GM19438 (cell line): Measurements from ENCODE around the gene FTH1.
"Not testable (repeated sequence)": the region's sequence is repeated elsewhere in the genome, so short reads cannot be mapped to it uniquely, and the experiment has no call there.

Experiments
- ATAC-seq: cut with Tn5 transposase; IDR thresholded peaks from one replicate; pipeline ENCODE4 v1.9.1; 2021; ENCODE audit warnings: low read depth; ENCODE audit not compliant: unreplicated experiment

FTH1 gene

DNA sequence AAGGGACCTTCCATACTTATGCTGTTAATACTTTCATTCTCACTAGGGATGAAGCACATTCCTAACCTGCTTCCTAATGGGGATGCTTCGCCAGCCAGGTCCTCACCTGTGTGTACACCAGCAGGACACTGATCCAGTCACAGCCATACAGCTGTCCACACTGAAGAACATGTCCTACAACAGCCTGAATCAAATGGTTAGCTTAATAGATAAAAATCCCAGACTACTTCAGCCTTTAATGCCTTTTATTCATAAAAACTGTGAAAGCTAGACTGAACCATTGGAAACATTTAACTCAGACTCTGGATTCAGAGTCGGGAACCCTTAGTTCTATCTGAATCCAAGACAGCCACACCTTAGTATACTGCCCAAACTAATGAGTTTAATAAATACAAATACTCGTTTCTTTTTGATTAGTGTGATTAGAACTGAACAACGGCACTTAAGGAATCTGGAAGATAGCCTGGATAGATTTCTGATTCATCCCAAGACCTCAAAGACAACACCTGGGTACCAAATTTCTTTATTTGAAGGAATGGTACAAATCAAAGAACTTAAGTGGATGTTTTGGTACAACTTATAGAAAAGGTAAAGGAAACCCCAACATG lies 3.3 kb downstream of the FTH1 start:
- ATAC-seq = no peak

DNA sequence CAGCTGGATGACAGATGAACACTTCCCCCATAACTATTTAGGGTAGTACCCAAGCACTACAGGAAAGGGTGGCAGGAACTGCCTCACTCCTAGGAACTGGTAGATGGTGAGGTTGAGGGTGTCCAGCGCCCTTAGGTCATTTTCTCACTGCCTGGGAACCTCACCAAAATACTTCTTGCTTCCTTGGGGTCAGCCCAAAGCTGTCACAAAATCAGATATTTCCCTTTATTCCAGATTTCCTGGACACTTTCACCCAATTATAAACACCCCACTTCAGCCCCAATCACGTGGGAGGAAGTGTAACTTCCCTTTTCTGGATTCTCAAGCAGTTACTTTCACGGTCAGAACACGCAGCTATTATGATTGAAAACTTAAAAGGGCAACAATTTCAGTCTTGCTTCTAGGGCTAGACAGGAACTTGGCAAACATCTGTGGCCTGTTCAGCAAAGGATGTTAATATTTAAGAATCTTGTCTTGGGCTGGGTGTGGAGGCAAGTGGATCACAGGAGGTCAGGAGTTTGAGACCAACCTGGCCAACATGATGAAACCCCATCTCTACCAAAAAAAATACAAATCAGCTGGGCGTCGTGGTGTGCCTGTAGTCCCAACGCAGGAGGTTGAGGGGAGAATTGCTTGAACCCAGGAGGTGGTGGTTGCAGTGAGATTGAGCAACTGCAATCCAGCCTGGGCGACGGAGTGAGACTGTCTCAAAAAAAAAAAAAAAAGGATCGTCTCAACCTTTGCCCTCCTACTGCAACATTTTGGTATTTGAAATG lies 4.0 kb downstream of the FTH1 start:
- ATAC-seq = no peak

DNA sequence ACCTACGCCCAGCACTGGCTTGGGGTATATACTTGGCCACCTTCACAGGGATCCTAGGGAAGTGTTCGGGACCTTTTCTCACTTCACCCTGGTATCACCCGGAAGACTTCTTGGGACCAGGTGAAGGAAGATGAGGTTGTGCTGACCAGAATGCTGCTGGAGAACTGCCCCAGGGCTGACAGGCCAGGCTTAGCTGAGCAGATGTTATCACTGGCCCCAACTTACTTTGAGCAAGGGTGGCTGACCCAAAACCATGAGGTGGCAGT lies 4.5 kb downstream of the FTH1 start:
- ATAC-seq = no peak

DNA sequence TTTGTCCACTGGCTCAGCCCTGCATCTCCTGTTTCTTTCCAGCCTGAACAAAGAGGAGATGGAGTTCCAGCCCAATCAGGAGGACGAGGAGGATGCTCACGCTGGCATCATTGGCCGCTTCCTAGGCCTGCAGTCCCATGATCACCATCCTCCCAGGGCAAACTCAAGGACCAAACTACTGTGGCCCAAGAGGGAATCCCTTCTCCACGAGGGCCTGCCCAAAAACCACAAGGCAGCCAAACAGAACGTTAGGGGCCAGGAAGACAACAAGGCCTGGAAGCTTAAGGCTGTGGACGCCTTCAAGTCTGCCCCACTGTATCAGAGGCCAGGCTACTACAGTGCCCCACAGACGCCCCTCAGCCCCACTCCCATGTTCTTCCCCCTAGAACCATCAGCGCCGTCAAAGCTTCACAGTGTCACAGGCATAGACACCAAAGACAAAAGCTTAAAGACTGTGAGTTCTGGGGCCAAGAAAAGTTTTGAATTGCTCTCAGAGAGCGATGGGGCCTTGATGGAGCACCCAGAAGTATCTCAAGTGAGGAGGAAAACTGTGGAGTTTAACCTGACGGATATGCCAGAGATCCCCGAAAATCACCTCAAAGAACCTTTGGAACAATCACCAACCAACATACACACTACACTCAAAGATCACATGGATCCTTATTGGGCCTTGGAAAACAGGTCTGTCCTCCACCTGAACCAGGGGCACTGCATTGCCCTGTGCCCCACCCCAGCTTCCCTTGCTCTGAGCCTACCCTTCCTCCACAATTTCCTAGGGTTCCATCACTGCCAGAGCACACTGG lies 5.0 kb downstream of the FTH1 start:
- ATAC-seq = no peak

DNA sequence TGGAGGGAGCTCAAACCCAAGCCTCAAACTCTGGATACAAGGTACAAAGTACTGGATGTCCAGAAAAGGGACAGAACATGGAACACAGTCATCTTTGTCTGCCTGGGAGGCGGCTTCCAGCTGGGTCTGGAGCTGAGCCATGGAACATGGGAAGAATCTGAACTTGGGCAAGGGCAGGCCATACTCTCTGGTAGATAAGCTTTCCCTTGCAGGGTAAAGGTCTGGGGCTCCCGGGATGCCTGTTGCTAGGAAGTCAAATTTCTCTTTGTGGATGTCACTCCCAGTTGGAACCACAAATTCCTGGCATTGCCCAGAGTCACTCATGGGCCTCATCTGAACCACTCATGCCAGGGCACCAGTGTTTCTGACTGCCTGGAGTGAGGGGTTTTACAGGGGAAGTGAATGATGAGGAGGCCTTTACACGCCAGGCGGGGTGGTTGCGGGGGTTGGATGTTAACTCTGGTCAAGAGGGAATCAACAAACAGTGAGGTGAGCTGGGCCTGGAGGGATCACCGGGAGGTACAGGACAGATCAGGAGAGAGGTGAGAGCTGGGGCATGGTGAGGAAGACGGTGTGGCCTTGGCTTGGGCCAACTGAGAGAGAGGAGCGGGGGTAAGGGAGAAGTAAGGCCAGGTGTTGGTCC lies 5.7 kb downstream of the FTH1 start:
- no peak for ATAC-seq

DNA sequence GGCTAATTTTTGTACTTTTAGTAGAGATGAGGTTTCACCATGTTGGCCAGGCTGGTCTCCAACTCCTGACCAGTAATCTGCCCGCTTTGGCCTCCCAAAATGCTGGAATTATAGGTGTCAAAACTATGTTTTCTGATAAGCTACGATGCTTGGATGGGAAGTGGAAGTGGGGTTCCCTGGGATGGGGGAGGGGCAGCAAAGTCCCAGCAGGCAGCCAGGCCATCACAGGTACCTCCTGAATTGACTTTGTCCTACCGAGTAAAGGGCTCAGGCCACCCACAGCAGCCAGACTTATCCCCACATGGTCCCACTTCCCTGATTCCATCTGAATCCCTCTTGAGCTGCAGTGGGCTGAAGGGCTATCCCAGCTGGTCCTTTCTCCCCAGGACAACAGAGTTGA lies 6.9 kb downstream of the FTH1 start:
- no peak for ATAC-seq

DNA sequence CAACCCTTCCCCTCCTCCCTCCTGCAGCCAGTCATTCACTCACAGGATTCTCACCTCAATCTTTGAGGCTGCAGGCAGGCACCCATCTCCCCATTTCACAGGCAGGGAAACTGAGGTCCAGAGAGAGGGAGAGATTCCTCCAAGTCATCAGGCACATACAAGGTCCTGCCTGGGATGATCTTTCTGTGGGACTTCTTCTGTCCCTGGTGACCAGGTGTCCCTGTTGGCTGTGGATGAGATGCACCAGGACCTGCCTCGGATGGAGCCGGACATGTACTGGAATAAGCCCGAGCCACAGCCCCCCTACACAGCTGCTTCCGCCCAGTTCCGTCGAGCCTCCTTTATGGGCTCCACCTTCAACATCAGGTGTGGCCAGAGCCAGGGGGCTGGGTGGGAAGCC lies 7.8 kb downstream of the FTH1 start:
- no peak for ATAC-seq

DNA sequence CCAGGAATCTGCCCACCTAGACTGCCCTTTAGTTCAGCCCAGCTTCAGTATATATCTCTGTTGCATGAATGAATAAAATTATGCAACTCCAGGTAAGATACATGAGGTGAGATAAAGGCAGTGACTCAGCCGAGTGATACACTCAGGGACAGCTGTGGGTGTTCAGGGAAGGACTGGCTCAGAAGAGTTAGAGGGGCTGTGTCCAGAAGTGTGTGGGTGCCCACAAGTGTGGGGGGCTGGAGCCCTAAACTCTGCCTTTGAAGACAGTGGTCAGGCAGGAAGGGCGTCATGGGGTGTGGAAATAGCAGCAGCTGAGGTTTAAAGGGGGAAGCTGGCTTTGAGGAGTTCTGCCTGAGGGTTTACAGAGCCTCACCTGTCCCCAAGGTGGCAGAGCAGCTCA lies 8.3 kb downstream of the FTH1 start:
- no peak for ATAC-seq

DNA sequence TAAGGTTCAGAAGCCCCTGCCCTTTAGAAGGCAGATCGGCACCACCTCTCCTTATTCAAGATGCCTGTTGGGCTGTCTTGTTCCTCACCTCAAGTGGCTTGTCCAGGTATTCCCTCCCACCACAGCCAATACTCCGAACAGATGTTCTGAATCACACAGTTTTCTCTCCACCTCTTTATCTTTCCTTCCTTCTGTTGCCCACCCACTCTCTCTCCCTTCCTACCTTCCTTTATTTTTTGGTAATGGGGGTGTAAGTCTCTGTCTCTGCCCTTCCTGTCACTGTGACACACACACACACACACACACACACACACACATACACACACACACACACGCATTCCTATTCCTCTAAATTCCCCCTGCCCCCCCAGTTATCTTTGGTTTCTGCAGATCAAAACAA lies 8.8 kb downstream of the FTH1 start:
- no peak for ATAC-seq

DNA sequence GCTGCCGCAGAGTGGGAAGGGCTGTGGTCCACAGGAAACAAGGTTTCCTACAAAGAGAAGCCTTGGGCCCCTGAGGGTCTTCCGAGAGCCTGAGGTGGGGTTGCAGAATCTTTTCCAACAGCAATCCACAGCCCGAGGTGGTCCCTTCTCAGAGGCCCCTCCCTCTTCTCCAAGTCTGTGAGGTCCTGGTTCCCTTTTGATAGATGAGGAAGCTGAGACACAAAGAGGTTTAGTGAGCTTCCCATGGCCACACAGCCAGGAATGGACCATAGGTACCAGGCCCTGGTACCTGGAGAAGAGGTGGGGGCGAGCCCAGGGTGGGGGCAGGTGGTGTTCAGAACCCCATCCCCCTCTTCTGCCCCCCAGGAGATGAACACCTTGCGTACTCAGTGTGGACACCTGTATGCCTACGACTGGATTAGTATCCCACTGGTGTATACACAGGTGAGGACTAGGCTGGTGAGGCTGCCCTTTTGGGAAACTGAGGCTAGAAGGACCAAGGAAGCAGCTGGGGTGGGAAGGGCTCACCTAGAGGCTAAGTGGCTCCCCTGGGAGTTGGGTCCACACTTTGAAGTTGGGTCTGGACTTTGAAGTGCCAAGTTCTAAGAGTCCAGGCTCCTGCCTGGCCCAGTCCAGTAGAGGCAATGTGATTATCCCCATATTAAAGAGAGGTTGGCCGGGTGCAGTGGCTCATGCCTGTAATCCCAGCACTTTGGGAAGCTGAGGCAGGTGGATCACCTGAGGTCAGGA lies 10.2 kb downstream of the FTH1 start:
- no peak for ATAC-seq

DNA sequence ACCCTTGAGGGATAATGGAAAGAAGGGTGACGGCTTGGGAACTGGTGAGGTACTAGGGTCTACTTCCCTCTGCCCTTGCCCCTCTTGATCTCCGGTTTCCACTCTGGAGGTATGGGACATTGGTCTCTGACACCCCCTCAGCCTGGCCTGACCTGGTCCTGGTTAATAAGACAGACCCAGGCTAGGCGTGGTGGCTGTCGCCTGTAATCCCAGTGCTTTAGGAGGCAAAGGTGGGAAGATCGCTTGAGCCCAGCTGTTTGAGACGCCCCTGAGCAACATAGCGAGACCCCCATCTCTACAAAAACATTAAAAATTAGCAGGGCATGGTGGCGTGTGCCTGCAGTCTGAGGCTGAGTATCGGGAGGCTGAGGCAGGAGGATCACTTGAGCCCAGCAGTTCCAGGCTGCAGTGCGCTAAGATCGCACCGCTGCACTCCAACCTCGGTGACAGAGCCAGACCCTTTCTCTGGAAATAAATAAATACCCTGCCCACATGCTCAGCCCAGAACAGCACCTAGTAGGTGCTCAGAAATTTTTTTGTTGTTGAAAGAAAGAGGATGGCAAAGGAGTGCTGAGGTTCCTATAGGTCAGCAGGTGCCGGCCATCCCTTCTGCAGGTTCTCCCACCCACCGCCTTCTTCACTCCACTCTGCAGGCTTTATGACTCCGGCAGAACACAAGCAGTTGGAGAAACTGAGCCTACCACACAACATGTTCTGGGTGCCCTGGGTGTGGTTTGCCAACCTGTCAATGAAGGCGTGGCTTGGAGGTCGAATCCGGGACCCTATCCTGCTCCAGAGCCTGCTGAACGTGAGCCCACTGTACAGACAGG lies 11.0 kb downstream of the FTH1 start:
- no peak for ATAC-seq

DNA sequence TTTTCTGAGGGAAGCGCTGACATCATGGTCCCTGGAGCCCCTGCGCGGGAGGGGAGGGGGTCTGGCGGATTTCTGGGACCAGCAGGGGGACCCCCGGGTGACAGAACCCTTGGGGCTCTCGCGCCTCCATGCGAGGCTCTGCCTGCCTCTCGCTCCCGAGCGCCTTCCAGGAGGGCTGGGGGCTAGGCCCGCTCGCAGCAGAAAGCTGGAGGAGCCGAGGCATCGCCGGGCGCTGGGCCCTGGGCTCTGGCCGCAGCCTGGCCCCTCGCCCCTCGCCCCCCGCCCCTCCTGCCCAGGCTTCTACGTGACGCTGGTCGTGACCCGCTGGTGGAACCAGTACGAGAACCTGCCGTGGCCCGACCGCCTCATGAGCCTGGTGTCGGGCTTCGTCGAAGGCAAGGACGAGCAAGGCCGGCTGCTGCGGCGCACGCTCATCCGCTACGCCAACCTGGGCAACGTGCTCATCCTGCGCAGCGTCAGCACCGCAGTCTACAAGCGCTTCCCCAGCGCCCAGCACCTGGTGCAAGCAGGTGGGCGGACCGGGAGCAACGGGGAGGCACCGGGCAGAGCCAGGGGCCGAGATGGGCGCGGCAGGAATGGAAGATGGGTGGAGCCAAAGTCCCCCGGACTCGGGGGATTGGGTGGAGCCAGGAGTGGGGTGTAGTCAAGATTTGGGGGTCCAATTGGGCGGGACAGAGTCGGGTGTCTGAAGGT lies 11.9 kb downstream of the FTH1 start:
- ATAC-seq = no peak

DNA sequence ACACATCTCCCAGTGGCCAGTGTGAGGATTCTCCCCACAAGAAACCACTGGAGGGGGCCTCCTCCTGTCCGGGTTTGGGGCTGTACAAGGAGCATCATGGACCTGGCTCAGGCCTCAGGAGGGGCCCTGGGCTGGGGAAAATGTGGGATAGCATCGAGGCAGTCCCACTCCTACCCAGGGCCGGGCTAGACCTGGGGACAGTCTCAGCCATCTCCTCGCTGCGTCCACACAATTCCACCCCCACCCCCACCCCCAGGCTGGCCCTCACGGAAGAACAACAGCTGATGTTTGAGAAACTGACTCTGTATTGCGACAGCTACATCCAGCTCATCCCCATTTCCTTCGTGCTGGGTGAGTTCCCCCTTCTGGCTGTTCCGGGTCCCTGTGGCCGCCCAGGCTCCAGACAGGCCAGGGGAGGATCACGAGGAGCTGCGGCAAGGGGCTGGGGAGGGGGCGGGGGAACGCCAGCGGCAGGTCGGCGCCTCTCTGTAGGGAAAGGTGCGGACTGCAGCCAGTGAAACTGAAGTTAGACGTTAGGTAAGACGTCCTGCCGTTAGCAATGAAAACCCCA lies 12.5 kb downstream of the FTH1 start:
- no peak for ATAC-seq

DNA sequence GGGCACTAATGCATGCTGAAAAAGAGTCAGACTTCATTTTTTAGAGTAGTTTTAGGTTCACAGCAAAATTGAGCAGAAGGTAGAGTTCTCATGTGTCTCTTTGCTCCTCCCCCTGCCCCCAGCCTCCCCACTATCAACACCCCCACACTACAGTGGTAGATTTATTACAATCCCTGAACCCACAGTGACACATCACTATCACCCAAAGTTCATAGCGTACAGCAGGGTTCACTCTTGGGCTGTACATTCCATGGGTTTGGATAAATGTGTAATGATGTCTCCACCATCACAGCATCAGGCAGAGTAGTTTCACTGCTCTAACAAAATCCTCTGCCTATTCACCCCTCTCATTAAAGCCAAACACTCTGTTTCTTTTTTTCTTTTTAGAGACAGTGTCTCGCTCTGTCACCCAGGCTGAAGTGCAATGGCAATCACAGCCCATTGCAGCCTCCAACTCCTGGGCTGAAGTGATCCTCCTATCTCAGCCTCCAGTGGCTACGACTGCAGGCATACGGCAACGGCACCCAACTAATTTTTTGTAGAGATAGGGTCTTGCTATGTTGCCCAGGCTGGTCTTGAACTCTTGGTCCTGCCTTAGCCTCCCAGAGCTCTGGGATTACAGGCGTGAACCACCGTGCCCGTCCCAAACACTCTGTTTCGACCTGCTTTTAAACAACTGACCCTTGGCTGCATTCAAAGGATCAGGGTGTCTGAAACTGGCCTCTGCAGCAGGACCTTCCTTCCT lies 13.2 kb downstream of the FTH1 start:
- ATAC-seq = no peak

DNA sequence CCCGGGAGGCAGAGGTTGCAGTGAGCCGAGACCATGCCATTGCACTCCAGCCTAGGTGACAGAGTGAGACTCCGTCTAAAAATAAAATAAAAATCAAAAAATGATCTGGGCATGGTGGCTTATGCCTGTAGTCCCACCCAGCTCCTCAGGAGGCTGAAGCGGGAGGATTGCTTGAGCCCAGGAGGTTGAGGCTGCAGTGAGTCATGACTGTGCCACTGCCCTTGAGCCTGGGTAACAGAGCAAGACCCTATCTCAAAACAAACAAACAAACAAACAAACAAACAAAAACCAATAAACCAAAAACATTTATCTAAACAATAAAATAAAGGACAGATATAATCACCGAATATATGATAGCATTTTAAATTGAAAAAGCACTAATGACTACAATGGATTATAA lies 13.8 kb downstream of the FTH1 start:
- not testable (repeated sequence) for ATAC-seq

DNA sequence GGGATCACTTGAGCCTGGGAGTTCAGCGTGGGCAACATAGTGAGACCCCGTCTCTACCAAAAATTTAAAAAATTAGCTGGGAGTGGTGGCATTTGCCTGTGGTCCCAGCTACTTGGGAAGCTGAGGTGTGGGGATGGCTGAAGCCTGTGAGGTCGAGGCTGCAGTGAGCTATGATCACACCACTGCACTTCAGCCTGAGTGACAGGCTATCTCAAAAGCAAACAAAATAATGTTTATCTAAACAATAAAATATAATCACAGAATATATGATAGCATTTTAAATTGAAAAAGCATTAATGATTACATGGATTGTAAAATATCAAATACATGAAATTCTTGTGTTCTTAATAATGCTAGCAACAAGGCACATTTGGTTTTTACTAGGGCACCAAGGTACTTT lies 14.6 kb downstream of the FTH1 start:
- ATAC-seq = no peak

DNA sequence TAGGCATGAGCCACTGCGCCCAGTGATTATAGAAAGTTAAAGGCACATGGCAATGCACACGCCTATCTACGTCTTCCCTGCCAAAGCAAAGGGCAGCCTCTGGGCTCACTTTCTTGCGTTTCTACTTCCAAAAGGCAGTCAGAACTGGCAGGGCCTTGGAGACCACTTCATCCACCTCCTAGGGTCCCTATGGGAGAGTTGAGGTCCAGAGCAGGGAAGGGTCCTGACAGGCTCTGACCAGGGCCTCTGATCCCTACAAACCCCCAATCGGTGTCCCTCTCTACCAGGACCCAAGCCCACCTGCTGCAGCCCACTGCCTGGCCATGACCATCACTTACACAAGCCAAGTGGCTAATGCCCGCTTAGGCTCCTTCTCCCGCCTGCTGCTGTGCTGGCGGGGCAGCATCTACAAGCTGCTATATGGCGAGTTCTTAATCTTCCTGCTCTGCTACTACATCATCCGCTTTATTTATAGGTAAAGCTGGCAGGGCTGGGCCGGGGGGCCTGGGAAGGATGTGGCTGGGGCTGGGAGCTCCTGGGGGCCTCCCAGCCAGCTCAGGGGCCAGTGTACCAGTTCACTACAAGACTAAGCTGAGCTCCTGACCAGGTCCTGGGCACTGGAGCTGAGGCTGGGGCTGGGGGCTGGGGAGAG lies 15.8 kb downstream of the FTH1 start:
- ATAC-seq = no peak

DNA sequence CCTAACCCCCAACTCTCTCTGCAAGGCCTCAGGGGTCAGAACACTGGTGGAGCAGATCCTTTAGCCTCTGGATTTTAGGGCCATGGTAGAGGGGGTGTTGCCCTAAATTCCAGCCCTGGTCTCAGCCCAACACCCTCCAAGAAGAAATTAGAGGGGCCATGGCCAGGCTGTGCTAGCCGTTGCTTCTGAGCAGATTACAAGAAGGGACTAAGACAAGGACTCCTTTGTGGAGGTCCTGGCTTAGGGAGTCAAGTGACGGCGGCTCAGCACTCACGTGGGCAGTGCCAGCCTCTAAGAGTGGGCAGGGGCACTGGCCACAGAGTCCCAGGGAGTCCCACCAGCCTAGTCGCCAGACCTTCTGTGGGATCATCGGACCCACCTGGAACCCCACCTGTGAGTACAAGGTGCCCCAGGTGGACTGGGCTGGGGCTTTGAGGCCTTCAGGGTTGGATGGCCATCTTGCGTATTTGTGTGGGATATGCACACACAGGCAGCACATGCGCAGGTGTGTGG lies 17.3 kb downstream of the FTH1 start, which contains the start of gene BEST1:
Gene BEST1, plus strand, starts transcription at position 317 of the 513 bp plus-strand sequence. CDS start 1,456 bp downstream, outside the sequence.
- ATAC-seq = no peak
